Ovary (tissue), 9 donors: ENCODE results near the gene AEBP2. TPM values are rescaled to one million over a fixed set of nuclear protein-coding genes. Genes with fewer than 3 reads are reported as not detected.
"Not testable (repeated sequence)": the region's sequence is repeated elsewhere in the genome, so short reads cannot be mapped to it uniquely, and the experiment has no call there.

ENCODE experiments used
- DNase-seq, 5 donors: peaks; one replicate each; pipeline ENCODE4 v3.0.0-alpha.2; 2019 to 2020
- H3K27ac ChIP-seq, 2 donors: fragments of 200-600 bp; one replicate each; pipeline versions ENCODE4 v1.5.1 to v1.8.0; 2019 to 2022
- H3K27me3 ChIP-seq: fragments of 200-600 bp; one replicate; pipeline ENCODE4 v1.8.0; 2022
- H3K36me3 ChIP-seq: fragments of 200-600 bp; sonication (generic); one replicate; pipeline ENCODE4 v1.5.1; 2019
- H3K4me1 ChIP-seq: one replicate; pipeline ENCODE4 v1.8.1; 2013; ENCODE audit warnings: mild to moderate bottlenecking, moderate library complexity; ENCODE audit not compliant: insufficient read depth
- H3K4me3 ChIP-seq: fragments of 200-600 bp; sonication (generic); one replicate; pipeline ENCODE4 v1.5.1; 2017
- H3K9me3 ChIP-seq, 2 donors: fragments of 200-600 bp in 1 of 2; sonication (generic) in 1 of 2; one replicate each; pipeline versions ENCODE4 v1.5.1 to v1.8.1; 2013 to 2019; ENCODE audit warnings: mild to moderate bottlenecking in 1 of 2, moderate library complexity in 1 of 2
- CTCF ChIP-seq, 3 donors: fragments of 450-650 bp in 2 of 3; fragments of 200-600 bp in 1 of 3; IDR thresholded peaks; one replicate each; pipeline versions ENCODE4 v1.5.1 to v1.8.0; 2016 to 2022; ENCODE audit warnings: antibody characterized with exemption in 3 of 3, mild to moderate bottlenecking in 1 of 3
- EP300 ChIP-seq: sonication (generic); formaldehyde crosslinking; IDR thresholded peaks from one replicate; pipeline ENCODE4 v1.6.1; 2017; ENCODE audit warnings: antibody characterized with exemption
- POLR2A ChIP-seq: fragments of 450-650 bp; IDR thresholded peaks from one replicate; pipeline ENCODE4 v1.6.1; 2017; ENCODE audit warnings: antibody characterized with exemption, mild to moderate bottlenecking, moderate library complexity
- WGBS, 3 donors: extraction: QIAGEN DNeasy Blood & Tissue Kit in 1 of 3; methylation state at CpG; one replicate each; pipeline versions ENCODE4 v1.1.5 to v1.1.7; 2013 to 2017; 5-methylcytosine and 5-hydroxymethylcytosine counted together
- intact Hi-C, 4 donors: fragments of 100-400 bp; cut with DNase I; formaldehyde crosslinking; loops; one replicate each; pipeline versions ENCODE4 v1.11.0 to v1.15.1; 2022 to 2023
- polyA plus RNA-seq, 2 donors: library from polyadenylated mRNA; stranded (reverse); fragments of 200-250 nt in 1 of 2; fragments of 350-450 nt in 1 of 2; fragmentation: Illumina TruSeq in 1 of 2; extraction: RNeasy Lipid Tissue Mini Kit (QIAGEN cat#74804) in 1 of 2; gene quantifications; one replicate each; pipeline ENCODE4 v1.2.3, GENCODE V29; 2013 to 2014
- total RNA-seq, 7 donors: library from RNA; depleted of rRNA in 2 of 7; stranded (reverse); fragments of >200 nt in 2 of 7; fragmentation: NEBNext Ultra II Directional in 3 of 7; extraction: Animal tissue kit (Norgen Biotek cat#: 25700) in 3 of 7; gene quantifications; one replicate each; pipeline versions ENCODE4 v1.1.0 to v1.2.4, GENCODE V29; 2016 to 2023
- donor health status: DM: no; HTN: no; CAD: no; lungs with moderate emphysema.
- donor health status: DM: no; HTN: no; CAD: no.
- donor health status: Bipolar disorder and iron deficiency.
- donor health status: DM: yes; HTN: yes; CAD: no.
- donor health status: DM: no; HTN: no; CAD: no.
- donor health status: DM: yes; HTN: yes; CAD: no.

Gene AEBP2
- total and polyA plus RNA-seq, 9 donors: 22.4 to 62.4 (median 50.3) TPM

GRCh38 chr12:19421503-19422282 lies 17.6 kb upstream of the AEBP2 start:
- no peak for TF ChIP-seq POLR2A
- no peak for TF ChIP-seq CTCF (IDR thresholded peaks at IDR 0.05)
- no peak for TF ChIP-seq EP300
- Histone ChIP-seq H3K27ac (no peak overlapping the region), H3K9me3 (peaks cover 0 to 4% of the 10 kb centered on the region in 2 donors)

GRCh38 chr12:19423166-19423930 lies 15.9 kb upstream of the AEBP2 start:
- Histone ChIP-seq H3K27me3 (no peaks in the 10 kb centered on the region), H3K36me3 (no peaks in the 10 kb centered on the region), H3K4me1 (no peaks in the 10 kb centered on the region), H3K4me3 (no peak overlapping the region), H3K27ac (no peak overlapping the region), H3K9me3 (peaks cover 0 to 4% of the 10 kb centered on the region in 2 donors)
- TF ChIP-seq POLR2A: no peak
- intact Hi-C loops: no loop called here
- no peak for DNase-seq
- WGBS, 3 donors: 94 to 95% (median 94%) methylated on average over 12 of the region's 12 CpGs

More at GRCh38 chr12:19421503-19422282, 17.6 kb upstream of the AEBP2 start:
- no peak overlapping the region for H3K4me3 ChIP-seq
- 74 to 85% (median 83%) methylated on average over 6 of the region's 6 CpGs for WGBS, 3 donors
- H3K27me3 ChIP-seq: no peaks in the 10 kb centered on the region
- intact Hi-C loops: no loop called here
- no peaks in the 10 kb centered on the region for H3K4me1 ChIP-seq
- DNase-seq: no peak
- H3K36me3 ChIP-seq: no peaks in the 10 kb centered on the region

- WGBS, 3 donors: 75 to 78% (median 77%) methylated on average over 5 of the region's 5 CpGs
- no peak overlapping the region for H3K27ac ChIP-seq
- H3K4me3 ChIP-seq: no peak overlapping the region
- H3K4me1 ChIP-seq: no peaks in the 10 kb centered on the region
- no peaks in the 10 kb centered on the region for H3K27me3 ChIP-seq
- no peak for DNase-seq
- TF ChIP-seq EP300 (no peak), POLR2A (no peak), CTCF (IDR thresholded peaks at IDR 0.05) (no peak)
- H3K9me3 ChIP-seq: peaks cover 0 to 4% of the 10 kb centered on the region in 2 donors
- H3K36me3 ChIP-seq: no peaks in the 10 kb centered on the region
- intact Hi-C loops: no loop called here
Observed at GRCh38 chr12:19428246-19428645, 11.0 kb upstream of the AEBP2 start.

GRCh38 chr12:19429491-19429890 lies 9.8 kb upstream of the AEBP2 start:
- H3K36me3 ChIP-seq, intact Hi-C loops, H3K4me3 ChIP-seq, DNase-seq, H3K4me1 ChIP-seq, H3K9me3 ChIP-seq, H3K27ac ChIP-seq, H3K27me3 ChIP-seq: not testable (repeated sequence)
- WGBS, 3 donors: 95 to 100% (median 96%) methylated on average over 1 to 2 of the region's 2 CpGs

- intact Hi-C loops: no loop called here
- Histone ChIP-seq H3K4me1 (no peaks in the 10 kb centered on the region), H3K36me3 (no peaks in the 10 kb centered on the region), H3K27me3 (no peaks in the 10 kb centered on the region), H3K4me3 (no peak overlapping the region), H3K27ac (no peak overlapping the region), H3K9me3 (no peaks in the 10 kb centered on the region)
- TF ChIP-seq EP300: no peak
- no peak for TF ChIP-seq CTCF (IDR thresholded peaks at IDR 0.05)
- no peak for TF ChIP-seq POLR2A
- no peak for DNase-seq
Observed at GRCh38 chr12:19430988-19431387, 8.3 kb upstream of the AEBP2 start.
